ENCODE data around the gene DLG5. TPM values are rescaled to one million over a fixed set of nuclear protein-coding genes. Genes with fewer than 3 reads are reported as not detected.
A peak's percentile ranks its signal among the peaks of the same experiment; 100 is the strongest.

The DLG5 gene
- total and polyA plus RNA-seq, 9 of the 15 experiments (the other 6 are each of a cell fraction or from before 2014, with no cell fraction given): 1.4 to 26.8 (median 11.2) TPM

- H3K4me1 ChIP-seq (replicated peaks in 1 of 2; ENCODE audit: control insufficient read depth in 2 of 2, insufficient read depth in 2 of 2, low read length in 2 of 2): no peaks in the 10 kb centered on the region
- no peaks in the 10 kb centered on the region for H3K9me1 ChIP-seq (ENCODE audit: control insufficient read depth, insufficient read depth, low read length)
- ChIA-PET CTCF (ENCODE audit: low intra/inter-chr PET ratio) (no interaction called here), POLR2A (no interaction called here)
- intact Hi-C loops (cut with micrococcal nuclease): no loop called here
- TF ChIP-seq RBM22 (IDR thresholded peaks at IDR 0.05; ENCODE audit: low read depth, low read length, poor library complexity, severe bottlenecking): peak; percentile 48
- TF ChIP-seq ARID3B (CRISPR knock-in tag; IDR thresholded peaks at IDR 0.05; ENCODE audit: borderline replicate concordance): no peak
- peaks cover 77% of the 10 kb centered on the region for H3K36me3 ChIP-seq (ENCODE audit: control insufficient read depth, insufficient read depth, low read length)
- no peak overlapping the region for H3K27ac ChIP-seq (ENCODE audit: extremely low read depth, low read depth, low read length)
- DNase-seq (ENCODE audit: extremely low read depth in 1 of 4, low spot score in 3 of 4): no peak
- peak overlapping the region in 1 of 2 experiments; percentile 63; a peak in 1 of 4 replicates for H3K9ac ChIP-seq (ENCODE audit: insufficient read depth in 1 of 2, low read depth in 2 of 2, low read length in 2 of 2)
- H3K79me2 ChIP-seq (ENCODE audit: control insufficient read depth, insufficient read depth, low read length): no peaks in the 10 kb centered on the region
- no peak overlapping the region for H3K4me3 ChIP-seq
- H2AFZ ChIP-seq (ENCODE audit: low read depth, low read length): no peak overlapping the region
- no peak for ATAC-seq
- in situ Hi-C loops (cut with MboI): no loop called here
- no peak overlapping the region for H3K4me2 ChIP-seq (ENCODE audit: insufficient read depth, low read length)
- no TSS peak for BruUV-seq (replicated peaks)
- 93% methylated on average over 11 of the region's 11 CpGs for WGBS (ENCODE audit: insufficient coverage, low coverage, missing lambda C conversion rate)
- no peaks in the 10 kb centered on the region for H3K27me3 ChIP-seq (ENCODE audit: control insufficient read depth in 2 of 2, insufficient read depth in 2 of 2, low read length in 2 of 2)
- no peaks in the 10 kb centered on the region for H3K9me3 ChIP-seq (replicated peaks; ENCODE audit: control insufficient read depth, insufficient read depth, low read depth, low read length)
- 0 out of 2 replicates have a peak, but pooled peaks cover 3% of the 10 kb centered on the region for H4K20me1 ChIP-seq (replicated peaks; ENCODE audit: control insufficient read depth, insufficient read depth, low read length)
- FAIRE-seq: no peak
These were observed 110.2 kb downstream of the DLG5 start for GRCh38 chr10:77816311-77816710.

GRCh38 chr10:77812741-77813140 is 113.8 kb downstream of the DLG5 start:
- DNase-seq (ENCODE audit: extremely low read depth in 1 of 4, low spot score in 3 of 4): no peak
- no peaks in the 10 kb centered on the region for H3K4me1 ChIP-seq (replicated peaks in 1 of 2; ENCODE audit: control insufficient read depth in 2 of 2, insufficient read depth in 2 of 2, low read length in 2 of 2)
- FAIRE-seq: no peak
- H4K20me1 ChIP-seq (replicated peaks; ENCODE audit: control insufficient read depth, insufficient read depth, low read length): 0 out of 2 replicates have a peak, but pooled peaks cover 3% of the 10 kb centered on the region
- in situ Hi-C loops (cut with MboI): no loop called here
- H3K27me3 ChIP-seq (ENCODE audit: control insufficient read depth in 2 of 2, insufficient read depth in 2 of 2, low read length in 2 of 2): no peaks in the 10 kb centered on the region
- H3K4me2 ChIP-seq (ENCODE audit: insufficient read depth, low read length): no peak overlapping the region
- ChIA-PET CTCF (ENCODE audit: low intra/inter-chr PET ratio) (no interaction called here), POLR2A (no interaction called here)
- intact Hi-C loops (cut with micrococcal nuclease): no loop called here
- no peak overlapping the region for H3K4me3 ChIP-seq
- no peak overlapping the region for H2AFZ ChIP-seq (ENCODE audit: low read depth, low read length)
- H3K27ac ChIP-seq (ENCODE audit: extremely low read depth, low read depth, low read length): no peak overlapping the region
- TF ChIP-seq CAMTA2 (CRISPR knock-in tag; conservative IDR thresholded peaks at IDR 0.05) (no peak), TSC22D4 (tag; IDR thresholded peaks at IDR 0.05) (no peak), NR2F6 (CRISPR knock-in tag; IDR thresholded peaks at IDR 0.05) (no peak), GMEB1 (CRISPR knock-in tag; IDR thresholded peaks at IDR 0.05) (no peak), RBBP5 (IDR thresholded peaks at IDR 0.05; ENCODE audit: borderline replicate concordance, insufficient read depth, low read length, poor library complexity, severe bottlenecking) (no peak), ZNF77 (CRISPR knock-in tag; IDR thresholded peaks at IDR 0.05) (no peak), ELF1 (tag; IDR thresholded peaks at IDR 0.05) (no peak)
- peaks cover 78% of the 10 kb centered on the region for H3K36me3 ChIP-seq (ENCODE audit: control insufficient read depth, insufficient read depth, low read length)
- no TSS peak for BruUV-seq (replicated peaks)
- no peak for ATAC-seq
- WGBS (ENCODE audit: insufficient coverage, low coverage, missing lambda C conversion rate): 76% methylated on average over 6 of the region's 6 CpGs
- no peaks in the 10 kb centered on the region for H3K79me2 ChIP-seq (ENCODE audit: control insufficient read depth, insufficient read depth, low read length)
- H3K9me1 ChIP-seq (ENCODE audit: control insufficient read depth, insufficient read depth, low read length): no peaks in the 10 kb centered on the region
- H3K9me3 ChIP-seq (replicated peaks; ENCODE audit: control insufficient read depth, insufficient read depth, low read depth, low read length): no peaks in the 10 kb centered on the region
- H3K9ac ChIP-seq (ENCODE audit: insufficient read depth in 1 of 2, low read depth in 2 of 2, low read length in 2 of 2): no peak overlapping the region
